IPS-15b (cell line): ENCODE data around the gene KLC1.

Experiments used
- H3K27me3 ChIP-seq: one replicate; pipeline ENCODE4 v1.6.1; 2013; ENCODE audit warnings: low read length; ENCODE audit not compliant: control insufficient read depth, insufficient read depth
- H3K36me3 ChIP-seq: one replicate; pipeline ENCODE4 v1.6.1; 2013; ENCODE audit warnings: low read length; ENCODE audit not compliant: control insufficient read depth, insufficient read depth
- H3K4me1 ChIP-seq: one replicate; pipeline ENCODE4 v1.6.1; 2013; ENCODE audit warnings: mild to moderate bottlenecking, low read length; ENCODE audit not compliant: control insufficient read depth, insufficient read depth
- H3K4me3 ChIP-seq: one replicate; pipeline ENCODE4 v1.5.1; 2013; ENCODE audit warnings: low read depth, low read length
- H3K9ac ChIP-seq: one replicate; pipeline ENCODE4 v1.6.1; 2013; ENCODE audit warnings: low read depth, mild to moderate bottlenecking, low read length
- H3K9me3 ChIP-seq: one replicate; pipeline ENCODE4 v1.6.1; 2013; ENCODE audit warnings: mild to moderate bottlenecking, low read length; ENCODE audit not compliant: control insufficient read depth, insufficient read depth

KLC1 gene

GRCh38 chr14:103702497-103703432 is 73.8 kb downstream of the KLC1 start:
- Histone ChIP-seq H3K36me3 (peaks cover 68% of the 10 kb centered on the region), H3K9ac (no peak overlapping the region), H3K4me1 (no peaks in the 10 kb centered on the region)

GRCh38 chr14:103703433-103704385 is 74.7 kb downstream of the KLC1 start:
- Histone ChIP-seq H3K36me3 (peaks cover 70% of the 10 kb centered on the region), H3K4me3 (no peak overlapping the region), H3K27me3 (no peaks in the 10 kb centered on the region), H3K4me1 (no peaks in the 10 kb centered on the region), H3K9ac (no peak overlapping the region), H3K9me3 (no peaks in the 10 kb centered on the region)

More at GRCh38 chr14:103702497-103703432, 73.8 kb downstream of the KLC1 start:
- H3K27me3 ChIP-seq, result no peaks in the 10 kb centered on the region
- H3K9me3 ChIP-seq, result no peaks in the 10 kb centered on the region
- no peak overlapping the region for H3K4me3 ChIP-seq

- H3K9me3 ChIP-seq, result no peaks in the 10 kb centered on the region
- no peaks in the 10 kb centered on the region for H3K4me1 ChIP-seq
- no peak overlapping the region for H3K9ac ChIP-seq
- no peak overlapping the region for H3K4me3 ChIP-seq
- no peaks in the 10 kb centered on the region for H3K27me3 ChIP-seq
- H3K36me3 ChIP-seq, result peaks cover 68% of the 10 kb centered on the region
Observed at GRCh38 chr14:103704708-103705107, 75.7 kb downstream of the KLC1 start.

- Histone ChIP-seq H3K36me3 (peaks cover 68% of the 10 kb centered on the region), H3K27me3 (no peaks in the 10 kb centered on the region), H3K9me3 (no peaks in the 10 kb centered on the region), H3K4me1 (no peaks in the 10 kb centered on the region), H3K9ac (no peak overlapping the region), H3K4me3 (no peak overlapping the region)
Observed at GRCh38 chr14:103705118-103705503, 76.1 kb downstream of the KLC1 start.

GRCh38 chr14:103705504-103706284 is 76.7 kb downstream of the KLC1 start:
- no peaks in the 10 kb centered on the region for H3K27me3 ChIP-seq
- H3K4me1 ChIP-seq, result no peaks in the 10 kb centered on the region
- H3K9me3 ChIP-seq, result no peaks in the 10 kb centered on the region
- no peak overlapping the region for H3K4me3 ChIP-seq
- peaks cover 67% of the 10 kb centered on the region for H3K36me3 ChIP-seq
- no peak overlapping the region for H3K9ac ChIP-seq

GRCh38 chr14:103706551-103707328 is 77.7 kb downstream of the KLC1 start:
- H3K27me3 ChIP-seq, result no peaks in the 10 kb centered on the region
- no peak overlapping the region for H3K4me3 ChIP-seq
- peaks cover 62% of the 10 kb centered on the region for H3K36me3 ChIP-seq
- H3K9me3 ChIP-seq, result no peaks in the 10 kb centered on the region
- no peaks in the 10 kb centered on the region for H3K4me1 ChIP-seq
- H3K9ac ChIP-seq, result no peak overlapping the region

GRCh38 chr14:103707329-103708263 is 78.6 kb downstream of the KLC1 start:
- Histone ChIP-seq H3K36me3 (peaks cover 54% of the 10 kb centered on the region), H3K9me3 (no peaks in the 10 kb centered on the region), H3K4me3 (no peak overlapping the region), H3K27me3 (no peaks in the 10 kb centered on the region), H3K4me1 (no peaks in the 10 kb centered on the region), H3K9ac (no peak overlapping the region)

- peaks cover 2% of the 10 kb centered on the region for H3K4me1 ChIP-seq
- no peak overlapping the region for H3K4me3 ChIP-seq
- H3K36me3 ChIP-seq, result peaks cover 55% of the 10 kb centered on the region
- H3K9me3 ChIP-seq, result no peaks in the 10 kb centered on the region
- H3K9ac ChIP-seq, result no peak overlapping the region
- H3K27me3 ChIP-seq, result no peaks in the 10 kb centered on the region
Observed at GRCh38 chr14:103708750-103709187, 79.8 kb downstream of the KLC1 start.

- H3K36me3 ChIP-seq, result peaks cover 52% of the 10 kb centered on the region
- no peaks in the 10 kb centered on the region for H3K27me3 ChIP-seq
- no peaks in the 10 kb centered on the region for H3K9me3 ChIP-seq
- no peak overlapping the region for H3K9ac ChIP-seq
- H3K4me3 ChIP-seq, result no peak overlapping the region
- peaks cover 2% of the 10 kb centered on the region for H3K4me1 ChIP-seq
Observed at GRCh38 chr14:103709814-103710213, 80.8 kb downstream of the KLC1 start.

- H3K9me3 ChIP-seq, result no peaks in the 10 kb centered on the region
- H3K4me3 ChIP-seq, result no peak overlapping the region
- no peak overlapping the region for H3K9ac ChIP-seq
- peaks cover 2% of the 10 kb centered on the region for H3K4me1 ChIP-seq
- no peaks in the 10 kb centered on the region for H3K27me3 ChIP-seq
- peaks cover 43% of the 10 kb centered on the region for H3K36me3 ChIP-seq
Observed at GRCh38 chr14:103710771-103711377, 81.9 kb downstream of the KLC1 start.
